ENCODE measurements around the gene NGFR.

NGFR gene

DNA sequence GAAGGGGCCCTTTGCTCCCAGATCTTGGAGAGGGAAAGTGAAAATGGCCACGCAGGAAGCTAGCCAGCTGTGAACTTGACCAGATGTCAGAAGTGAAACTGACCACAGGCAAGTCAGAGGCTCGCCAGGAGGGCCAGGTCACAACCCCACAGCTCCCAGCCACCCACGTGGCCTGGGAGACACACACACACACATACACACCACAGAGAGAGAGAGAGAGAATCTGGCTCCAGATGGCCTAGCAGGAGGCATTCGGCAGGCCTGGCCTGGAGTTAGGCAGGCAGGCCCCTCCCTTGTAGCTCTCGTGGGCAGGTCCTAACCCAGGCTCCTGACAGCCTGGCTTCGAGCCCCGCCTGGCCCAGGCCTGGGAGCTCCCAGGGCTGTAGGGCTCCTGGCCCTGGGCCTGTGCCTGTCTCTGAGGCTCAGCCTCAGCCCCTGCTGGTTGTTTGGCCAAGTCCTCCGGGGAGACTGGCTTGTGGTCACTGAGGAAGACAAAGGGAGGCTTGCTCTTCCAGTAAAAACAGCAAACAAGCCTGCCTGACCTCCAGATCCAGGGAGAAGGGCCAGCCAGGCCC, 20.2 kb downstream of the NGFR start:
- peak; percentile 98 for DNase-seq (ENCODE audit: low read depth)

DNA sequence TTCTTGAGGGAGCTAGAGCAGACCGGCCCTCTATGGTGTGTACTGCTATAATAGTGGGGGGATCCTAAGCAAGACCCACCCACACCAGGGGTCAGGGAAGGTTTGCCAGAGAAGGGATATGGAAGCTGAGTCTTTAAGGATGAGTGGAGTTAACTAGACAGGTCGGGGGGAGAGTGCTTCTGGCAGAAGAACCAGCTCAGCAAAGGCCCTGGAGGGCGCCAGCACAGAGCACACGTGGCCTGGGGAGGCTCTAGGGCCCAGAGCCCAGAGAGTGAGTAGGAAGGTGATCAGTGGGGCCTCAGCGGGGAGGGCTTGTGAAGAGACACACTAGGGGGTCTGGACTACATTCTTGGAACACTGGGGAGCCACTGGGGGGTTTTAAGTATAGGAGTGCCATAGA, 21.1 kb downstream of the NGFR start:
- no peak for DNase-seq (ENCODE audit: low read depth)

DNA sequence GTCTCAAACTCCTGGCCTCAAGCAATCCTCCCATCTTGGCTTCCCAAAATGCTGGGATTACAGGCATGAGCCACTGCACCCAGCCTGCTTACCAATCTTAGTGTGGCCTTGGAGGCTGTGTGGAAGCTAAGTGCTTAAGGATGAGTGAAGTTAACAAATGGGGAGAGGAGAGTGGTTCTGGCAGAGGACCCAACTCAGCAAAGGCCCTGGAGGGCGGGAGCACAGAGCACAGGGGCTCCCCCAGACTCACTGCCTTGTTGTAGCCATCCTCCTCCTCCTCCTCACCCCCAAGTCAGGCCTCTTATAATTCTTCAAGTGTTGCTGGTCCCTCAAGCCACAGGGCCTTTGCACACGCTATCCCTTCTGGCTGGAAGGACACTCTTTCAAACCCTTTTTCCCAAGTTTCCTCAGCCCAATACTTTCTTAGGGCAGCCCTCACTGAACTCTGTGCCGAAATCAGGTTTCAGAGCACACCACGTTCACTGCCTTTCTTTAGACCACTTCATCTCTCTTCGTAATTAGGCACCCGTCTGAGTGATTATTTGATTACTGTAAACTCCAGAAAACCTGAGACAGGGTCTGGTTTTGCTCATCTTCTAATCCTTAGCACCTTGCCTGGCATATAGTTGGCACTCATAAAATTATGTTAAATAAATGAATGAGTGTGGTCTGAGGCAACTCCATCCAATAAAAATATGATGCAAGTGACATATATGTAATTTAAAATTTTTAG, 23.4 kb downstream of the NGFR start:
- DNase-seq (ENCODE audit: low read depth) = no peak

DNA sequence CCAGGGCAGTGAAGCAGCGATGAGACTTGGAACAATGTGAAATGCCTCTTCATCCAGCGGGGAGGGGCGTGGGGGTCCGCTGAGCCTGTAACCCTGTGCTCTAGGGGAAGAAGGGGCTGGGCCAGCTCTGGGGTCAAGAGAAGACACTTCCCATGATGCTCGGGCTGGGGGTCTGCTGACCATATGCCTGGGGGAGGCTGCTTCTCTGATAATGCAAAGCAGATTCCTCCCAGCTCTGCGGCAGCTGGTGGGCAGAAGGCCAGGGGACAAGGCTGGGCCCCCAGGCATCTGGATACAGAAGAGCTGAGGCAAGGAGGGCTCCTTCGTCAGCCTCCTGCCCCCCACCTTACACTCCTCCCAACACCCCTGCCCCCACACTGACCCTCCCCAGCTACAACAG, 24.7 kb downstream of the NGFR start:
- DNase-seq (ENCODE audit: low read depth) = no peak

DNA sequence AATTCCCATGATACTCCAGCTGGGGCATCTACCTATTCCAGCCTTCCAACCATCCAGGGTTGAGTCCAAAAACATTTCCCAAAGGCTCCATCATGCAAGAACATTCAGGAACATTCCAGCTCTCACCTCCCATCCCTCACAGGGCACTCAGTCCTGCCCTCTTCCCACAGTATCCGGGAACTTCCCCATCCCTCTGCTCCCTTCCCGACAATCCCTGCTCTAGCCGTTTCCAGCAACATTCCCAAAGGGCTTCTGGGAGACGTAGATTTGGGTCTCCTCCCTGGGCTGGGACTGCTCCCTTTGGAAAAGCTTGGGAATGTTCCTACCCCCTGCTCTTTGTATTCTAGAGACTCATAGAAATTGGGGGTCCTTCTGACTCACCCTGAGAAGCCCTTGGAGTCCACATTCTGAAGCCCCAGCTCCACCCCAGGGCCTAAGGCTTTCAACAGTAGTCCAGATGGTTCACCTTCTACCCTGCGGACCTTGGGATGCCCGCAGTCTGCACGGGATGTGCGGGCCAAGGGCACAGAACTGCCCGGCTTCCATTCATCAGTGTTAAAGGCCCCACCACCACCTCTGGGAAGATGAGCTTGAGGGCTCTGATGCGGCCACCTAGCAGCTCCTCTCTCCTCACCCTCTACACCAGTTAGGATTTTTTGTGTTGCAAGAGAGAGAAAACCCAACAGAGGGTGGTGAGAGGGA, 25.4 kb downstream of the NGFR start:
- no peak for DNase-seq (ENCODE audit: low read depth)

DNA sequence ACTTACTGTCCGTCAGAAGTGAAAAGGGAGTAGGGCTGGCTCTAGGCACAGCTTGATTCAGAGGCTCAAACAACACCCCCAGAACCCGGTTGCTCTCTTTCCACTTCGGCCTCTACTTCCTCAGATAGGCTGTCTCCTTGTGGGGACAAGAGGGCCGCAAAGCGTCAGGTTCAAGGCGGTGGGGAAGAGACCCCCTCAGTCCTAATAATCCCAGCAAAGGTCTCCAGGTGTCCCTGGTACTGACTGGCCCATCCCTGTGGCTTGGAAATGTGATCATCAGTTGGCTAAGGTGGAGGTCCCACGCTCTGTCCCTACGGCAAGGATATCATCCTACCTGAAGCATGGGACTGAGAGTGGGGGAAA, 26.0 kb downstream of the NGFR start:
- DNase-seq (ENCODE audit: low read depth) = no peak

DNA sequence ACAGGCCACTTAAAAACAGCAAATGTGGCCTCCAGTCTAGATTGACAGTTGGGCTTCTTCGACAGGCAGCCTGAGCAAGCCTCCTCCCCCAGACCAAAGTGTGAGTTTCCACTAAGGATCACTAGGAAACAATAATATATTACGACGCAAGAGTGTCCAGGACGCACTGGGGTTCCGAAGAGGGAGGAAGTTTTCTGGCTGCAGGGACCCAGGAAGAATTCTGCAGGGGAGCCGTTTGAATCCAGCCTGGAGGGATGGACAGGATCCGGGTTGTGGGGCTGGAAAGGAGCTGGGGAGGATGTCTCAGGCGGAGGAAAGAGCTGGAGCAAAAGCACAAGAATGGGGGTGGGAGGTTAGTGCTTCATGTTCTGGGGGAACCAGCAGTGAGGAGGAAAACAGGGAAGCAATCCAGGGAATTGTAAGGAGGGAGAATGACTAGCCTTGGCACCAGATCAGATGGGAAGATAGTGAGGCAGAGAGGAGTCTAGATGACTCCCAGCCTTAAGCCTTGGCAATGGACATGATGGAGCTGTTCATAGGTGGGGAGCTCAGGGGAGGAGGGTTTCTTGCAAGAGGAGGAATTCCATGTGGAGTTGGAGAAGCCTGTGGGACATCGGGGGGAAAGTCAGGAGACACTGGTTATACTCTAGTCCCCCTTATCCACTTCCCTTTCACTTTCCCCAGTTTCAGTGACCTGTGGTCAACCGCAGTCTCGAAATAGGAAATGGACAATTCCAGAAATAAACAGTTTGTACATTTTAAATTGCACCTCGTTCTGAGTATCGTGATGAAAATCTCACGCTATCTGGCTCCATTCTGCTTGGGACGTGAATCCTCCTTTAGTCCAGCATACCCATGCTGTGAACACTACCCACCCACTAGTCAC, 26.6 kb downstream of the NGFR start:
- no peak for DNase-seq (ENCODE audit: low read depth)

DNA sequence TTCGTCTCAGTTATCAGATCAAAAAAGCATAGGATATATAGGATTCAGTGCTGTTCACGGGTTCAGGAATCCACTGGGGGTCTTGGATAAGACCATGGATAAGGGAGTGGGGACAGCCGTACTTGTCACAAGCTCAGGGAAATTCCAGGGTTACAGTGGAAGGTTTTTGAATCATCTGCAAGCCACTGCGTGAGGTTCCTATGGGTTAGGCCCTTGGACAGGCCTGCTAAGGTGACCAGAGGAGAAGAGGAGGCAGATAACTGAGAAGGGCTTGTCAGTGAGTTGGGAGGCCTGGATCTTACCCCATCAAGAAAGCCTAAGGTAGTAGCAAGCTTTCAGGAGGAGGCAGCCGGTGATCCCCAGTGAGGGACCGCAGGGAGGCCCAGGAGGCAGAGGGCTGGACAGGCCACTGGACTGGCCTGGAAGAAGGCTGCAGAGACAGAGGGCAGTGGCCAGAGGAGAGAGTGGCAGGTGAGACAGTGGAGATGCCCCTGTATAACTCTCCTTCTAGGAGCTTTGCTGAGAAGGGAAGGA, 27.3 kb downstream of the NGFR start:
- no peak for DNase-seq (ENCODE audit: low read depth)

DNA sequence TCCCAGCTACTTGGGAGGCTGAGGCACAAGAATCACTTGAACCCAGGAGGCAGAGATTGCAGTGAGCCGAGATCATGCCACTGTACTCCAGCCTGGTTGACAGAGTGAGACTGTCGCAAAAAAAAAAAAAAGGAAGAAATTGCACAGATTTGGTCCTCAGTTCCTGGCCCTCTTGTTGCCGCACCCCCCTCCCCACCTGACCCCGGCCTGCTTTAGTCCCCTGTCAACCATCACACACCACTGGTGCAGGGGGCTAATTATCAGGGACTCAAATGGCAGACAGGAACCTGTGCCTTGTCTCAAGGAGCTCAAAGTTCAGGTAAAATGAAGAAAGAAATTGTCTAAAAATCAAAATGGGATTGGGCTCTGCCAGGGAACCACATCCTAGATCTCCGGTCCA, 28.1 kb downstream of the NGFR start:
- DNase-seq (ENCODE audit: low read depth) = no peak

DNA sequence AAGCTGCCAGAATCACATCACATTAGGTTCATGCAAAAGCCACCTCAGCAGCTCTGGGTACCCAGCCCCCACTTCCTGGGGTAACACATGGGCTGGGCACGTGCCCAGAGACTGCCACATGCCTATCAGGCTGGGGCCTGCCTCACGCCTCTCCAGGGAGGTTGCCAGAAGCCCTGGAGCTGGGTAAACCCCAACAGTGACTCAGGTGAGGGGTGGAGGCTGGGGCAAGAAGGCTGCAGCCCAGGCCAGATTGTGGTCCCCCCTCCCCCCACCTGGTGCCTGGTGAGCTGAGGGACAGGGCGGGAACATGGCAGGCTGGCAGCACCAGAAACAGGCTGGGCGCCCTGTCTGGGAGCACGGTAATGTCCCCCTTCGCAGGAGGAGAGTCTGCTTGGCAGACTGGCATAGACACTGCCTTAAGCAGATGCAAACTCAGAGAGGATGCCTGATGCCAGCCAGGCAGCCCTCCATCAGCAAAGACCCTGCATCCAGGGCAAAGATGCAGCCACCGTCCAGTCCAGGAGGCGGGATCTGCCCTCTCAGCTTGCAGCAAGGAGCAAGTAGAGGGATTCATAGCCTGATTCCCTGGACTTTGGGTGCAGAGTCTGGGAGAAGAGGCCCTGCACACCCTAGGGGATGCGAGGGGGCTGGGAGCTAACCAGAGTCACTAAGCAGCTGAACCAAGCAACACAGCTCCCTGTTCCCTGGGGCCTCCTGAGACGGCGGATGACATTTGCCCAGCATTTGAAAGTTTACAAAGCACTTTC, 28.8 kb downstream of the NGFR start:
- DNase-seq (ENCODE audit: low read depth) = no peak

DNA sequence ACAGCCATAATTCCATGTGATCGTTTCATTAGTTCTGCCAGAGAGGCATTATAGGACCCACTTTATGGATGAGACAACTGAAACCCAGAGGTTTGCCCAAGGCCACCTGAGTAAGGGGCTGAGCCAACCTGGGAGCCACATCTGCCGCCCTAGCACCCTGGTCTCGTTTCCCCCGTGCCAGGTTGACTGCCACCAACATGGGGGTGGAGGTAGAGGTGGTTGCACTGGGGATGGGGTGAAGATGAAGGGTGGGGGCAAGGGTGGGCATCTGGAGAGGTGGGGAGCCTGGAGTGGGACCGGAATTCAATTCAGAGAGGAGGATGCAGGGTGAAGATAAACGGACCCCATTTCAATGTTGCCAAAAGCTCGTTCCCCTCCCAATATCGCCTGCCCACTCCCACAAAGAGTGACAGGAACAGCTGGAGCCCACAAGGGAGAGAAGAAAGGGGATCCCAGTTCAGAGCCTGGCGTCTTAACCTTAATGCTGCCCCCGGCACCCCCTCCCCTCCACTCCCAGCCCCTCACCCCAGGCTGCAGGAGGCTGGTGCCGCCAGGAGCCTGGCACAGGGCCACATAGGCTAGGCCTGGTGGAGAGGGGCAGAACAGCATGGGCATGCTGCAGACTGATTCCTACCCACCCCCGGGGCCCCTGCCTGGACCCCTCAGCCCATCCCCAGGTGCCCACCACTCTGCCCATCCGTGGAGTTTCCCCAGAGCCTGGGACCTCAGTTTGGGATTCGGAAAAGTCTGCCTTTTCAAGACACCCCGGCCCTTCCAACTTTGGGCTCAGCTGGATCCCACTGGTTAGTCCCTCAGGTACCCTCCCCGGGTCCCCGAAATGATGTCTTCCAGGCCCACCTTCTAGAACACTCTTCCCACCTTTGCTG, 29.6 kb downstream of the NGFR start:
- no peak for DNase-seq (ENCODE audit: low read depth)

DNA sequence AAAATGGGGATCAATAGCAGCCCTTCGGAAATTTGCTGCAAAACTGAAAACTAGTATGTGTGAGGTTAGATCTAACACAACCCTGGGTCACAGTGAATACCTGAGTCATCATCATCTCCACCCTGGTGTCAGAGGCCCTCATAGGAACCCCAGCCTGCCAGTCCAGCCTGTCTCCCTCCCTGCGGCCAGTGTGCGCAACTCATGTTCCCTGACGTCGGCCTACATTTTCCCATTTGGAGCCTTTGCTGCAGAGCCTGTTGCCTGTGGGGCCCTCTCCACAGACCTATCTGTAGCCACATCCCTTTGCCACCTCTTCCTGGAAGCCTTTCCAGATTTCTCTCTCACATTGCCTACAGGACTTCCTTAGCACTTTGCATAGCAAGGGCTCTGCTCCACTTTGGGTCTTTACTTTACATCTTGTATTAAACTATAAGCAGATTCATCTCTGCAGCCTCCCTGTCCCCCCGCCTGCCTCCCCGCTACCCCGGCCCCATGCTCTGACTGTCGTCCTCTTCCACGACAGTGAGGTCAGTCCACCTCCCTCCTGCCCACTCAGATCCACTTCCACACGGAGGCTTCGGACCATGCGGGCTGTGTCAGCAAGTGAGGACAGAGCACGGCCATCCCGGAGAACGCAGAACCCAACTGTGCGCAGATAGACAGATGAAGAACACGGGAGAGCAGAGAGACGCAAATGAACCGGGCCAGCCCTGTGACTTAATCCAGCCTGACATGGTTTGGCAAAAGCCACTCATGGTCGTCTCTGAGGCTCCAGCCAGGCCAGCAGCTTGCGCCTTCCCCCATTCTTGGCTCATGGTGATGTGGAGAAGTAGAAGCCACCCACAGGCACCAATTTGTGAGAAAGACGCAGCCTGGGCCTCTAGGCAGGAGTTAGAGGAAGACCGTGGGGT, 31.0 kb downstream of the NGFR start:
- DNase-seq (ENCODE audit: low read depth) = no peak

DNA sequence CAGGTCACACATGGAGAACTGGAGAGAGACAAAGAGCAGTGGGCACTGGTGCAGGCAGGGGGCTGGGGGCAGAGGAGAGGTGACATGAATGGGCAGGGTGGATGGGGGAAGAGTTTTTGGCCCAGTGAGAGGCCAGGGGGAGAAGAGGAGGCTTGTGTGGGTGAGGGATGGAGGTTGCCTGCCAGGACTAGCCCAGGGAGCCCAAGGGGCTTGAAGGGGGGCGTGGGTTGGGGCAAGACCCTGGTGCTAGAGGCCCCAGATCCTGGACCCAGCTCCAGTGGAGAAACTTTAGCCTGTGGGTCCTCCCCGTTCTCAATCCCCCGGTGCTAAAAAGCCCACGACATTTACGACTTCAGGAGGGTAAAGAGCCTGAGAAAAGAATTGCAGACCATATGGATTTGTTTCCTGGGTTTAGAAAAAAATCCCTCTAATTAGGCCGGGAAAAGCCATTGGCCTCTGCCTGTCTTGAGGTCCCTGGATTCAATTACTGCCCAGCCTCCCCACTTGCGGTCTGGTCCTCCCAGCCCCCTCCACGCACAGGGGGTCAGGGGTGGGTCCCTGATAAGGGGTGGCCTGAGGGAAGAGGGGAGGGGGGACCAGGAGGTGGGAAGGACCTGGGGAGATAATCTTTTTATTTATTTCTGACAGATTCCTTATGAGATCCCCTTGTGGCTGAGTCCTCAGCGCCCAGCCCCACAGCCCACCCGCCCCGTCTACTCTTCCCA, 33.0 kb downstream of the NGFR start:
- no peak for DNase-seq (ENCODE audit: low read depth)

DNA sequence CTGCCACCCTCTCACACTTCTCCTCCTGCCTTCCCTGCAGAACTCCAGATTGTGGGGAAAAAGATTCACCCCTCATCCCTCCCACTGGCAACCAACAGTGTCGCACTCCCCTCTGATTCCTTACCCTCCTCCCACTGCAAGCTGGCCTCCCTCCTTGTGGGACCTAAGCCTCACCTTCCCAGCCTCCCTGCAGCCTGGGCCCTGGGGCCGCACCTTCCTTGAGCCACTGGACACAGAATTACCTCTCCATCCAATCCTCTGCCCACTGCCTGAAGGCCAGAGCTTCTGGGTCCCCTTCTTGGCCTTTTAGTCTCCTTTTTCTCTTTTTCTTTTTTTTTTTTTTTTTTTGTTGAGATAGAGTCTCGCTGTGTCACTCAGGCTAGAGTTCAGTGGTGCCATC, 33.9 kb downstream of the NGFR start:
- DNase-seq (ENCODE audit: low read depth) = no peak

DNA sequence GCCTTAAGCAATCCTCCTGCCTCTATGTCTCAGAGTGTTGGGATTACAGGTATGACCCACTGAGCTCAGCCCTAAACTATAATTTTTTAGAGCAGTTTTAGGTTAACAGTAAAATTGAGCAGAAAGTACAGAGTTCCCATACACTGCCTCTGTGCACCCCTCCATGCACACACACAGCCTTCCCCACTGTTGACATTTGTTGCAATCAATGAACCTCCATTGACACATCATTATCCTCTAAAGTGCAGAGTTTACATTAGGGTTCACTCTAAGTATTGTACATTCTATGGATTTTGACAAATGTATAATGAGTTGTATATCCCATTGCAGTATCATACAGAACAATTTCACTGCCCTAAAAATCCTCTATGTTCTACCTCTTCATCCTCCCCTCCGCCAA, 35.0 kb downstream of the NGFR start:
- DNase-seq (ENCODE audit: low read depth) = no peak

DNA sequence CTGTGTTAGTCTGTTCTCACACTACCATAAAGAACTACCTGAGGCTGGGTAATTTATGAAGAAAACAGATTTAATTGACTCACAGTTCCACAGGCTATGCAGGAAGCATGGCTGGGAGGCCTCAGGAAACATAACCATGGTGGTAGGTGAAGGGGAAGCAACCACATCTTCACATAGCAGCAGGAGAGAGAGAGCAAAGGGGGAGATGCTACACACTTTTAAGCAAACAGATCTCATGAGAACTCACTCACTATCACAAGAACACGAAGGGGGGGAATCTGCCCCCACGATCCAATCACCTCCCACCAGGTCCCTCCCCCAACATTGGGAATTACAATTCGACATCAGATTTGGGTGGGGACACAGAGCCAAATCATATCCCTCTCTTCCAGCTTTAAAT, 48.8 kb downstream of the NGFR start:
- DNase-seq (ENCODE audit: low read depth) = no peak

DNA sequence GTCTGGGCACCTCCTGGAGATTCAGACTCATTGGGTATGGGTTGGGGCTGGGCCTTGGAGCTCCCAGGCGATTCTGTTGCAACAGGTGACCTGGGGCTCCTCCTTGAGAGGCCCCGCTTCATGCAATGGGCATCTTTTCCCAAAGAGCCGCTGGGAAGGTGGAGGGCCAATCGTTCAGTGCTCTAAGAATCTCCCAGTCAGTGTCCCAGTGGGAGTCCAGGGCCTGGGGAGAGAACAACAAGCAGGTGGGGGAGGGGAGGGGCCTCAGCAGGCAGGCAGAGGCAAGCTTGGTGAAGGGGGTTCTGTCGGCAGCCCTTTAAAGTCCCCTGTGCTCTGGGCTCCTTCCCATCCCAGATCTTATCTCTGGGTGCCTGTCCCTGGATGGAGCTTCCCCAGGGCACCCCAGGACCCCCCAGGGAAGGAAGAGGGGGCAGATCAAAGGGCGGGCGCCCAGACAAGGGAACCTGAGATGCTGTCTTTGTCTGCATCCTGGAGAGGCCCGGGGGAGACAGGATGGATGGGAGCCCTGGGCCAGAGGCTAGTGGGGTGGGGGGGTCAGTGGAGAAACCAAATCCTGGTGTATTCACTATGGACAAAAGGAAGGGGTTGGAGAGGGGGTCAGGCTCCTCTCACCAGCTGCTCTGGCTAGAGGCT, 50.0 kb downstream of the NGFR start:
- DNase-seq (ENCODE audit: low read depth) = no peak

DNA sequence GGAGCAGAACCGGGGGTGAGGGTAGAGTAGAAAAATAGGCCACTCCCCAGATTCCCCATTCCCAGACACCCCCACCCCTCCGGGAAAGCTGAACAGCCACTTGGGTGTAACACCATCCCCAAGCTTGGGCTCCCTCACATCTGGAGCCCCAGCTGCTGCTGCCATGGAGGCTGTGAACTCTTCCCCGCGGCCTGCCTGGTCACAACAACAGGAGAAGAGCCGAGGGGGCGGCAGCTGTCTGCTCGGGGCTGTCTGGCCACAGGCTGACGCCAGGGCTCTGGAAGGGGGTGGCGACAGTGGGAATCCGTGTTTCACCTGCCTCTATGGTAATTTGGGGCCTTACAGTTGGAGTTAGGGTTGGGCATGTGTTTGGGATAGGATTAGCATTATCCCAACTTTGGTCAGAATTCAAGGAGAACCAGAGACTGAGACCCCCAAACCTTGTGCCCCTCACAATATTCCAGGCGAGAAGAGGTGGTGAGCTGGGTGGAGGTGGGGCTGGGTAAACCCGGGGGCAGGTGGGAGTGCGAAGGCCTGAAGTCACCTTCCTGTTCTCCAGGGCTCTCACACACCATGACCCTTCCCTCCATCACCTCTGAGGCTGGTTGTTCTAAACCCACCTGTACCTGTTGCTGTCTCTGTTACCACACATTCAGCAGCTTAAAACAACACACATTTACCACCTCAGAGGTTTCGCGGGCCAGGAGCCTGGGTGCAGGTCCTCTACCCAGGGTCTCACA, 50.9 kb downstream of the NGFR start:
- DNase-seq (ENCODE audit: low read depth) = no peak

Data from GM04503 (cell line).